TTC549 (cell line): ENCODE measurements around the gene SMURF2.
"Not testable (repeated sequence)": the region's sequence is repeated elsewhere in the genome, so short reads cannot be mapped to it uniquely, and the experiment has no call there.

Source experiments
- FAIRE-seq: peaks from 2 replicates; lab custom pipeline; 2012; peaks lifted over from hg19 to GRCh38; lab: Jason Lieb, UNC

Gene SMURF2

GRCh38 chr17:64630309-64631223, 31.5 kb downstream of the SMURF2 start:
- no peak for FAIRE-seq

- FAIRE-seq = no peak
Observed at GRCh38 chr17:64628641-64629040, 33.5 kb downstream of the SMURF2 start.

- no peak for FAIRE-seq
Observed at GRCh38 chr17:64627797-64628196, 34.3 kb downstream of the SMURF2 start.

- FAIRE-seq = no peak
Observed at GRCh38 chr17:64626827-64627226, 35.3 kb downstream of the SMURF2 start.

GRCh38 chr17:64625541-64625940, 36.6 kb downstream of the SMURF2 start:
- FAIRE-seq = no peak

- FAIRE-seq = no peak
Observed at GRCh38 chr17:64622931-64623654, 39.0 kb downstream of the SMURF2 start.

GRCh38 chr17:64621772-64622171, 40.3 kb downstream of the SMURF2 start:
- no peak for FAIRE-seq

GRCh38 chr17:64618848-64619247, 43.3 kb downstream of the SMURF2 start:
- FAIRE-seq = no peak

- FAIRE-seq = no peak
Observed at GRCh38 chr17:64617125-64617780, 44.9 kb downstream of the SMURF2 start.

- no peak for FAIRE-seq
Observed at GRCh38 chr17:64615028-64615677, 47.0 kb downstream of the SMURF2 start.

- no peak for FAIRE-seq
Observed at GRCh38 chr17:64614266-64615027, 47.7 kb downstream of the SMURF2 start.

GRCh38 chr17:64611369-64611768, 50.7 kb downstream of the SMURF2 start:
- no peak for FAIRE-seq

- not testable (repeated sequence) for FAIRE-seq
Observed at GRCh38 chr17:64610244-64610643, 51.9 kb downstream of the SMURF2 start.

GRCh38 chr17:64608571-64608981, 53.5 kb downstream of the SMURF2 start:
- FAIRE-seq = no peak

- FAIRE-seq = no peak
Observed at GRCh38 chr17:64607862-64608565, 54.1 kb downstream of the SMURF2 start.

- FAIRE-seq = not testable (repeated sequence)
Observed at GRCh38 chr17:64604532-64604931, 57.6 kb downstream of the SMURF2 start.

GRCh38 chr17:64603987-64604386, 58.1 kb downstream of the SMURF2 start:
- no peak for FAIRE-seq

- no peak for FAIRE-seq
Observed at GRCh38 chr17:64599827-64600226, 62.3 kb downstream of the SMURF2 start.

- no peak for FAIRE-seq
Observed at GRCh38 chr17:64599187-64599676, 62.9 kb downstream of the SMURF2 start.

GRCh38 chr17:64598672-64599071, 63.4 kb downstream of the SMURF2 start:
- FAIRE-seq = no peak

GRCh38 chr17:64596988-64597387, 65.1 kb downstream of the SMURF2 start:
- no peak for FAIRE-seq
